HEK293 (cell line): ENCODE measurements around the gene SCGB1C1.

Experiments
- BCL11B ChIP-seq: fragments of 450-650 bp; formaldehyde crosslinking; IDR thresholded peaks from 2 replicates; pipeline ENCODE4 v1.5.1; 2016; ENCODE audit warnings: low read depth, missing biosample characterization, missing genetic modification characterization
- REST ChIP-seq: fragments of 450-650 bp; formaldehyde crosslinking; IDR thresholded peaks from 2 replicates; pipeline ENCODE4 v1.5.1; 2016; ENCODE audit warnings: missing biosample characterization, missing genetic modification characterization
- YY1 ChIP-seq: fragments of 450-650 bp; formaldehyde crosslinking; IDR thresholded peaks from 2 replicates; pipeline ENCODE4 v1.5.1; 2018; ENCODE audit warnings: missing biosample characterization, missing genetic modification characterization
- ZBTB21 ChIP-seq: fragments of 450-650 bp; formaldehyde crosslinking; IDR thresholded peaks from 2 replicates; pipeline ENCODE4 v1.5.1; 2017; ENCODE audit warnings: missing biosample characterization, missing genetic modification characterization
- ZNF140 ChIP-seq: fragments of 450-650 bp; formaldehyde crosslinking; IDR thresholded peaks from 2 replicates; pipeline ENCODE4 v1.5.1; 2016; ENCODE audit warnings: missing biosample characterization, missing genetic modification characterization
- ZNF366 ChIP-seq: fragments of 450-650 bp; formaldehyde crosslinking; conservative IDR thresholded peaks from 2 replicates; pipeline ENCODE4 v1.5.1; 2016; ENCODE audit warnings: missing biosample characterization, missing genetic modification characterization
- ZNF416 ChIP-seq: fragments of 450-650 bp; formaldehyde crosslinking; IDR thresholded peaks from 2 replicates; pipeline ENCODE4 v1.5.1; 2016; ENCODE audit warnings: missing biosample characterization, missing genetic modification characterization
- ZNF514 ChIP-seq: fragments of 450-650 bp; formaldehyde crosslinking; IDR thresholded peaks from 2 replicates; pipeline ENCODE4 v1.5.1; 2016; ENCODE audit warnings: missing biosample characterization, missing genetic modification characterization
- ZNF768 ChIP-seq: fragments of 450-650 bp; formaldehyde crosslinking; IDR thresholded peaks from 2 replicates; pipeline ENCODE4 v1.5.1; 2018; ENCODE audit warnings: missing biosample characterization, mild to moderate bottlenecking, missing genetic modification characterization
- ZNF785 ChIP-seq: fragments of 450-650 bp; formaldehyde crosslinking; IDR thresholded peaks from 2 replicates; pipeline ENCODE4 v1.5.1; 2016; ENCODE audit warnings: missing biosample characterization, missing genetic modification characterization
- TF ChIP-seq, protein P1 (sequence below): IDR thresholded peaks from 2 replicates; pipeline ENCODE4 v1.6.1; 2011; ENCODE audit warnings: mild to moderate bottlenecking, low read depth, low read length, borderline replicate concordance
- TF ChIP-seq, protein P2 (sequence below): fragments of 450-650 bp; formaldehyde crosslinking; IDR thresholded peaks from 2 replicates; pipeline ENCODE4 v1.5.1; 2016; ENCODE audit warnings: missing biosample characterization, missing genetic modification characterization

DNA sequence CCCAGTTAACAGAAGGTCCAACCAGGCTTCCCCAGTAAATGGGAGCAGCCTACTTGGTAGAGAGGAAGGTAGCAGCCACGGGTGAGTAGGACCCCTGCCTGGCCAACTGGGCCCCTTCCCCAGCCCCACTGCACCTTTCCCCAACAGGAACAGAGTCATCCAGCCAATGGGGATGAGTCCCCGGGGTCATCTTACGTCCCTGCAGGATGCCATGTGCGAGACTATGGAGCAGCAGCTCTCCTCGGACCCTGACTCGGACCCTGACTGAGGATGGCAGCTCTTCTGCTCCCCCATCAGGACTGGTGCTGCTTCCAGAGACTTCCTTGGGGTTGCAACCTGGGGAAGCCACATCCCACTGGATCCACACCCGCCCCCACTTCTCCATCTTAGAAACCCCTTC, 21.2 kb downstream of the SCGB1C1 start:
- TF ChIP-seq YY1 (tag by site-specific recombination) (no peak), ZNF416 (tag by site-specific recombination) (no peak), BCL11B (no peak), ZNF785 (tag by site-specific recombination) (no peak), ZNF768 (tag by site-specific recombination) (no peak), REST (tag by site-specific recombination) (no peak), ZNF140 (tag by site-specific recombination) (no peak), ZNF366 (tag by site-specific recombination) (no peak), ZBTB21 (tag by site-specific recombination) (no peak), ZNF514 (no peak)
- TF ChIP-seq, protein P1, sequence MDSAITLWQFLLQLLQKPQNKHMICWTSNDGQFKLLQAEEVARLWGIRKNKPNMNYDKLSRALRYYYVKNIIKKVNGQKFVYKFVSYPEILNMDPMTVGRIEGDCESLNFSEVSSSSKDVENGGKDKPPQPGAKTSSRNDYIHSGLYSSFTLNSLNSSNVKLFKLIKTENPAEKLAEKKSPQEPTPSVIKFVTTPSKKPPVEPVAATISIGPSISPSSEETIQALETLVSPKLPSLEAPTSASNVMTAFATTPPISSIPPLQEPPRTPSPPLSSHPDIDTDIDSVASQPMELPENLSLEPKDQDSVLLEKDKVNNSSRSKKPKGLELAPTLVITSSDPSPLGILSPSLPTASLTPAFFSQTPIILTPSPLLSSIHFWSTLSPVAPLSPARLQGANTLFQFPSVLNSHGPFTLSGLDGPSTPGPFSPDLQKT = no peak
- TF ChIP-seq, protein P2, sequence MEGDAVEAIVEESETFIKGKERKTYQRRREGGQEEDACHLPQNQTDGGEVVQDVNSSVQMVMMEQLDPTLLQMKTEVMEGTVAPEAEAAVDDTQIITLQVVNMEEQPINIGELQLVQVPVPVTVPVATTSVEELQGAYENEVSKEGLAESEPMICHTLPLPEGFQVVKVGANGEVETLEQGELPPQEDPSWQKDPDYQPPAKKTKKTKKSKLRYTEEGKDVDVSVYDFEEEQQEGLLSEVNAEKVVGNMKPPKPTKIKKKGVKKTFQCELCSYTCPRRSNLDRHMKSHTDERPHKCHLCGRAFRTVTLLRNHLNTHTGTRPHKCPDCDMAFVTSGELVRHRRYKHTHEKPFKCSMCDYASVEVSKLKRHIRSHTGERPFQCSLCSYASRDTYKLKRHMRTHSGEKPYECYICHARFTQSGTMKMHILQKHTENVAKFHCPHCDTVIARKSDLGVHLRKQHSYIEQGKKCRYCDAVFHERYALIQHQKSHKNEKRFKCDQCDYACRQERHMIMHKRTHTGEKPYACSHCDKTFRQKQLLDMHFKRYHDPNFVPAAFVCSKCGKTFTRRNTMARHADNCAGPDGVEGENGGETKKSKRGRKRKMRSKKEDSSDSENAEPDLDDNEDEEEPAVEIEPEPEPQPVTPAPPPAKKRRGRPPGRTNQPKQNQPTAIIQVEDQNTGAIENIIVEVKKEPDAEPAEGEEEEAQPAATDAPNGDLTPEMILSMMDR (tag by site-specific recombination) = no peak
